Natural killer cell (primary cell): ENCODE results near the gene TIMM13. TPM values are rescaled to one million over a fixed set of nuclear protein-coding genes. Genes with fewer than 3 reads are reported as not detected.

Source experiments
- ATAC-seq, 3 donors: fragments of 150-1000 bp in 2 of 3; fragments of 200-7000 bp in 1 of 3; cut with Tn5 transposase; 1 replicate in 1 of 3; 2 replicates in 2 of 3; pipeline ENCODE4 v1.10.0; 2021; ENCODE audit warnings: mild to moderate bottlenecking in 2 of 3, moderate library complexity in 2 of 3
- DNase-seq, 2 donors: peaks; one replicate each; pipeline versions ENCODE4 v3.0.0 to v3.0.0-alpha.2; 2013 to 2021; ENCODE audit warnings: mixed read lengths in 1 of 2
- H3K27ac ChIP-seq: one replicate; pipeline ENCODE4 v1.5.1; 2013; ENCODE audit warnings: mild to moderate bottlenecking, low read length
- H3K27me3 ChIP-seq: one replicate; pipeline ENCODE4 v1.6.1; 2013; ENCODE audit warnings: low read length; ENCODE audit not compliant: control insufficient read depth, insufficient read depth
- H3K36me3 ChIP-seq: one replicate; pipeline ENCODE4 v1.6.1; 2013; ENCODE audit warnings: low read length; ENCODE audit not compliant: control insufficient read depth, insufficient read depth
- H3K4me1 ChIP-seq: one replicate; pipeline ENCODE4 v1.6.1; 2013; ENCODE audit warnings: low read length; ENCODE audit not compliant: control insufficient read depth, insufficient read depth
- H3K4me3 ChIP-seq: one replicate; pipeline ENCODE4 v1.5.1; 2013; ENCODE audit warnings: low read length
- H3K9me3 ChIP-seq: one replicate; pipeline ENCODE4 v1.6.1; 2013; ENCODE audit warnings: low read length; ENCODE audit not compliant: control insufficient read depth, insufficient read depth
- H3K27ac Mint-ChIP-seq, 2 donors: one replicate each; pipeline ENCODE4 v1.8.0; 2022; ENCODE audit warnings: mild to moderate bottlenecking in 2 of 2, mixed read lengths in 2 of 2, moderate library complexity in 1 of 2
- H3K27me3 Mint-ChIP-seq, 2 donors: one replicate each; pipeline ENCODE4 v1.8.0; 2022; ENCODE audit warnings: low read depth in 2 of 2, mixed read lengths in 2 of 2
- H3K36me3 Mint-ChIP-seq: one replicate; pipeline ENCODE4 v1.8.0; 2022; ENCODE audit warnings: mixed read lengths
- H3K4me1 Mint-ChIP-seq, 2 donors: one replicate each; pipeline ENCODE4 v1.8.0; 2022; ENCODE audit warnings: mixed read lengths in 2 of 2
- H3K4me3 Mint-ChIP-seq: one replicate; pipeline ENCODE4 v1.8.0; 2022; ENCODE audit warnings: mild to moderate bottlenecking, moderate library complexity, mixed read lengths
- H3K9me3 Mint-ChIP-seq, 2 donors: one replicate each; pipeline ENCODE4 v1.8.0; 2022; ENCODE audit warnings: mixed read lengths in 2 of 2
- CTCF ChIP-seq: fragments of 200-600 bp; IDR thresholded peaks from one replicate; pipeline ENCODE4 v1.8.0; 2022; ENCODE audit warnings: antibody characterized with exemption
- WGBS: methylation state at CpG from one replicate; pipeline ENCODE4 v1.1.7; 2013; ENCODE audit warnings: missing lambda C conversion rate; ENCODE audit not compliant: insufficient coverage; 5-methylcytosine and 5-hydroxymethylcytosine counted together
- intact Hi-C: fragments of 100-400 bp; cut with micrococcal nuclease; formaldehyde crosslinking; loops from one replicate; pipeline ENCODE4 v1.14.2; 2022
- total RNA-seq, 4 donors: library from RNA; stranded (reverse); fragments of 120-200 nt in 1 of 4; gene quantifications; one replicate each; pipeline versions ENCODE4 v1.2.3 to v1.2.4, GENCODE V29; 2013 to 2022

The TIMM13 gene
- total RNA-seq, 3 donors from 2014 or later (not counting 1 experiment from before 2014, with no cell fraction given): 24.7 to 30.4 (median 25.1) TPM

- ATAC-seq (no peak), DNase-seq (no peak)
- Mint-ChIP-seq H3K27me3 (no peaks in the 10 kb centered on the region), H3K4me3 (no peak overlapping the region), H3K9me3 (no peaks in the 10 kb centered on the region), H3K27ac (no peak overlapping the region), H3K4me1 (no peaks in the 10 kb centered on the region), H3K36me3 (no peaks in the 10 kb centered on the region)
- Histone ChIP-seq H3K27me3 (no peaks in the 10 kb centered on the region), H3K4me3 (no peak overlapping the region), H3K9me3 (no peaks in the 10 kb centered on the region), H3K27ac (no peak overlapping the region), H3K36me3 (no peaks in the 10 kb centered on the region), H3K4me1 (no peaks in the 10 kb centered on the region)
- intact Hi-C loops: no loop called here
- TF ChIP-seq CTCF: no peak
- WGBS: 87% methylated on average over 6 of the region's 6 CpGs
Measured at GRCh38 chr19:2415973-2416319, 11.4 kb downstream of the TIMM13 start.

DNA sequence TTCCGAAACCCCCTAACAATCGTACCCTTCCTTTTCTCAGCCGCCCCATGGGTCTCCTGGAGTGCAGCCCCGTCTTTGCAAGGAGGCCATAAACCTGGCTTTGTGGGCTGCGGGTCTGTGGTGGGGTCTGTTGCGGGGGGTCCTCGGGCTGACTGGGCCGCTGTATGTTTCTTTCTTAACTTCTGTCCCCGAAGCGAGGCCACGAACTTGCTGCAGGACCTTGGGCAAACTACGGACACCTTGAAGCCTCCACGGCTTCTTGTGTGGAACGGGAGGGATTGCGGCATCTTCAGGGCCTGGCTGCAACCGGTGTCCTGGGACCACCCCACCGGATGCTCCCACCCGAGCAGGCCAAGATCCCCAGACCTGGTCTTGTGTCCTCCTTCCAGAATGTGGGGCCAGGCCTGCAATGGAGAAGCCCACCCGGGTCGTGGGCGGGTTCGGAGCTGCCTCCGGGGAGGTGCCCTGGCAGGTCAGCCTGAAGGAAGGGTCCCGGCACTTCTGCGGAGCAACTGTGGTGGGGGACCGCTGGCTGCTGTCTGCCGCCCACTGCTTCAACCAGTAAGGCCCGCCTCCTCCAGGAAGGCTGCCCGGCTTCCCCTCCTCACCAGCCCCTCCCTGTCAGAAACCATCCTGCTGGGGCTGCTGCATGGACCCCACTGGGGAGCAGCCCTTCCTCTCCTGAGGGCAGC is 12.0 kb downstream of the TIMM13 start:
- H3K4me3 ChIP-seq: no peak overlapping the region
- 94% methylated on average over 29 of the region's 29 CpGs for WGBS
- Mint-ChIP-seq H3K36me3 (no peaks in the 10 kb centered on the region), H3K27ac (no peak overlapping the region), H3K4me1 (no peaks in the 10 kb centered on the region), H3K27me3 (no peaks in the 10 kb centered on the region), H3K9me3 (no peaks in the 10 kb centered on the region), H3K4me3 (no peak overlapping the region)
- ATAC-seq: no peak
- no peaks in the 10 kb centered on the region for H3K9me3 ChIP-seq
- intact Hi-C loops: no loop called here
- H3K27ac ChIP-seq: no peak overlapping the region
- H3K4me1 ChIP-seq: no peaks in the 10 kb centered on the region
- H3K27me3 ChIP-seq: no peaks in the 10 kb centered on the region
- no peak for DNase-seq
- TF ChIP-seq CTCF: no peak
- H3K36me3 ChIP-seq: no peaks in the 10 kb centered on the region

DNA sequence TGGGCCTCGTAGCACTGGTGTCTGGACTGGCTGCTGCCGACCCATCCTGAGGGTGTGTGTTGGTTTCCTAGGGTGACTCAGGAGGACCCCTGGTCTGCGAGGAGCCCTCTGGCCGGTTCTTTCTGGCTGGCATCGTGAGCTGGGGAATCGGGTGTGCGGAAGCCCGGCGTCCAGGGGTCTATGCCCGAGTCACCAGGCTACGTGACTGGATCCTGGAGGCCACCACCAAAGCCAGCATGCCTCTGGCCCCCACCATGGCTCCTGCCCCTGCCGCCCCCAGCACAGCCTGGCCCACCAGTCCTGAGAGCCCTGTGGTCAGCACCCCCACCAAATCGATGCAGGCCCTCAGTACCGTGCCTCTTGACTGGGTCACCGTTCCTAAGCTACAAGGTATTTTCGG is 13.8 kb downstream of the TIMM13 start:
- no peaks in the 10 kb centered on the region for H3K36me3 Mint-ChIP-seq
- ATAC-seq (no peak), DNase-seq (no peak)
- intact Hi-C loops: no loop called here
- H3K9me3 Mint-ChIP-seq: no peaks in the 10 kb centered on the region
- H3K36me3 ChIP-seq: no peaks in the 10 kb centered on the region
- no peaks in the 10 kb centered on the region for H3K27me3 Mint-ChIP-seq
- 96% methylated on average over 16 of the region's 16 CpGs for WGBS
- H3K4me3 Mint-ChIP-seq: no peak overlapping the region
- H3K27ac ChIP-seq: no peak overlapping the region
- H3K27ac Mint-ChIP-seq: no peak overlapping the region
- H3K9me3 ChIP-seq: no peaks in the 10 kb centered on the region
- no peak overlapping the region for H3K4me3 ChIP-seq
- no peaks in the 10 kb centered on the region for H3K4me1 ChIP-seq
- H3K27me3 ChIP-seq: no peaks in the 10 kb centered on the region
- no peak for TF ChIP-seq CTCF
- no peaks in the 10 kb centered on the region for H3K4me1 Mint-ChIP-seq

GRCh38 chr19:2413159-2413558 is 14.2 kb downstream of the TIMM13 start:
- no peak for DNase-seq
- H3K4me3 Mint-ChIP-seq: no peak overlapping the region
- H3K36me3 ChIP-seq: no peaks in the 10 kb centered on the region
- no peak for ATAC-seq
- no peaks in the 10 kb centered on the region for H3K9me3 Mint-ChIP-seq
- H3K27me3 Mint-ChIP-seq: no peaks in the 10 kb centered on the region
- no peak overlapping the region for H3K27ac Mint-ChIP-seq
- intact Hi-C loops: no loop called here
- H3K4me1 Mint-ChIP-seq: no peaks in the 10 kb centered on the region
- no peak overlapping the region for H3K27ac ChIP-seq
- no peaks in the 10 kb centered on the region for H3K36me3 Mint-ChIP-seq
- no peak for TF ChIP-seq CTCF
- H3K4me1 ChIP-seq: no peaks in the 10 kb centered on the region
- H3K27me3 ChIP-seq: no peaks in the 10 kb centered on the region
- 90% methylated on average over 7 of the region's 7 CpGs for WGBS
- H3K9me3 ChIP-seq: no peaks in the 10 kb centered on the region
- H3K4me3 ChIP-seq: no peak overlapping the region
